HG02610 (cell line): ENCODE results near the gene NAA80.
"Not testable (repeated sequence)": the region's sequence is repeated elsewhere in the genome, so short reads cannot be mapped to it uniquely, and the experiment has no call there.

Source experiments
- ATAC-seq: cut with Tn5 transposase; IDR thresholded peaks from one replicate; pipeline ENCODE4 v1.9.1; 2021; ENCODE audit warnings: mild to moderate bottlenecking, moderate library complexity; ENCODE audit not compliant: unreplicated experiment

NAA80 gene

GRCh38 chr3:50316657-50317242 lies 17.5 kb upstream of the NAA80 start:
- no peak for ATAC-seq

- ATAC-seq = no peak
These were observed 15.6 kb upstream of the NAA80 start for GRCh38 chr3:50314816-50315215.

- no peak for ATAC-seq
These were observed 15.1 kb upstream of the NAA80 start for GRCh38 chr3:50314342-50314741.

DNA sequence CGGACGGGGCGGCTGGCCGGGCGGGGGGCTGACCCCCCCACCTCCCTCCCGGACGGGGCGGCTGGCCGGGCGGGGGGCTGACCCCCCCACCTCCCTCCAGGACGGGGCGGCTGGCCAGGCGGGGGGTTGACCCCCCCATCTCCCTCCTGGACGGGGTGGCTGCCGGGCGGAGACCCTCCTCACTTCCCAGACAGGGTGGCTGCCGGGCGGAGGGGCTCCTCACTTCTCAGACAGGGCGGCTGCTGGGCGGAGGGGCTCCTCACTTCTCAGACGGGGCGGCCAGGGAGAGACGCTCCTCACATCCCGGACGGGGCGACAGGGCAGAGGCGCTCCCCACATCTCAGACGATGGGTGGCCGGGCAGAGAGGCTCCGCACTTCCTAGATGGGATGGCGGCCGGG lies 12.8 kb upstream of the NAA80 start:
- not testable (repeated sequence) for ATAC-seq

DNA sequence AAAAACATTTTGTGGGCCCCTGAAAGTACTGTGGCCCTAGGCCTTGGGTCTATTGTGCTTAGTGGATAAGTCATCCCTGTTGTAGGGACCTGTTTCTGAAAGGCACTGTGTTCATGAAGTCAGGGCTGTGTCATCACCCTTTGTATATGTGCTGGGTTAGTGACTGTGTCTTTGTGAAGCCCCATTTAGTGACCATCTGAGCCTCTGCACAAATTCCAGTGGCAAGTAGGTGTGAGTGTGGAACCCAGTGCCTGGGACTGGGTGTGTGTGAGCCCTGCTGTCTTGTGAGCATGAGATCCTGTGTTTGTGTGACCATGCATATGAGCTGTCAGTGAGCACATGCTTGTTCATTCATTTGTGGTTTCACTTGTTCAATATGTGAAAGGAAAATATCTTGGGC lies 5.4 kb upstream of the NAA80 start:
- ATAC-seq = no peak

DNA sequence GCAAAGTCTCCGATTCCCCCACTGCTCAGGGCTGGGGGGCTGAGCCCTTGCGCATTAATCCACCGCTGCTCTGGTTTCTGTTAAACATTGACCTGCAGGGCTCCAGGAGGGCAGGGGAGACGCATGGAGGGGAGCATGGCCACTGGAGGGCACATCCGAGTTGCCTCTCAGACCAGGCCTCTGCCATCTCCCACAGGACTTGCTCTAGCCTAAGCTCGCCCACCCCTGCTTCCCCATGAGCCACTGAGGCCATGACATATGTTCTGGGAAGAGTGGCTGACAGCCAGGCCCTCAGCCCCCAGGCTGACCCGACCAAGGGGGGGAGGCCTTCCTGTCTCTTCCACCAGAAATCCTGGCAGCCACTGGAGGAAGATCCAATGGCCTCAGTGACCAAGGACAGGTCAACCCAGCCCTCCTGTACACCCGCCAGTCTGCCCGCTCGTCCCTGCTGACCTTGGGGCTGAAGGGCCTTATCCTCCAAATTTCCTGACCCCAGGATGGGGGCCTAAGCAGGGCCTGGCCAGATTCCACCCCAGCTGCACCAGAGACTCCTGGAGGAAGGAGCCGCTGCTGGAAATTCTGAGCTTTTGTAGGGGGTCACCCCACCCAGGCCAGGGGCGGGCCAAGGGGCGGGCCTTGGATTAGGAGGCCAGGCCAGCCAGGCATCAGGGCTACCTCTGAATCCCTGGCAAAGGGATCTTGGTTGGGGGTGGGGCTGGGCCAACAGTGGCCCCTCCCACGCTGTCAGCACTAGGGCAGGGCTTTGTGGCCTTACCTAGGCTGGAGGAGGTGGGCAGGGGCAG lies 4.0 kb upstream of the NAA80 start, which contains the start of gene HYAL1:
Gene HYAL1, minus strand, starts transcription at position 562 of the 803 bp plus-strand sequence. CDS start 618 bp downstream, outside the sequence.
- ATAC-seq = no peak

DNA sequence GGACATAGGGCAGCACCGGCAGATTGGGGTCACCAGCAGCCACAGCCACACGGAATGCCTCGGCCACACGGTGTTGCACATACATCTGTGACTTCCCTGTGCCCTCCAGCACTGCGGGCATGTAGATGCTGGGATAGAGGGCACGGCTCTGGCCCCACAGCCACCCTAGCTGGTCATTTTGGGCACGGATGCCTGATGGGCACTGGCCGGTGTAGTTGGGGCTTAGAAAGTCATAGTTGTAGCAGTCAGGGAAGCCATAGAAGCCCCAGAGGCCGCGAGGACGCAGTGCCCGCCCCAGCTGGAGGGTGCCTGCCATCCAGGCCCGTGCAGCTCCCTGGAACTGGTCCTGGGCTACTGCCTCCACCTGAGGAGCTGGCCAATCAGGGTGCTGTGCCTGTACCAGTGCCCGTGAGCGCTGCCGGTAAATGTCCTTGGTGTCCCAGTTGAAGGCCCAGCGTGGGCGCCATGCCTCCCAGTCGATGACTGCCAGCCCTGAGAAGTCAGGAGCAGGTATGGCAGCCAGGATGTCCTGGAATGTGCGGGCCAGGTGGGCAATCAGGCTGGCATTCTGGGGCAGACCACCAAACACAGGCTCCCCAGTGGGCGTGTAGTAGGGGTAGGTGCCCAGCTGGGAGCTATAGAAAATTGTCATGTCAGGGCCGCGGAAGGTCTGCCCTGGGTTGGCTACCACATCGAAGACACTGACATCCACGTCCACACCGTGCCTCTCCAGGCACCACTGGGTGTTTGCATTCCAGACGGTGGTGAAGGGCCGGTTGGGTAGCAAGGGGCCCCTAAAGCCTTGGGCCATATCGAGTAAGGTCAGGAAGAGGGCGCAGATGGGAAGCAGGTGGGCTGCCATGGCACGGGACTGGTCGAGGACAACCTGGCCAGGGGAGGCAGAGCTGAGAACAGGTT lies 3.1 kb upstream of the NAA80 start:
- no peak for ATAC-seq

- no peak for ATAC-seq
These were observed 1.6 kb upstream of the NAA80 start for GRCh38 chr3:50300681-50301254.

GRCh38 chr3:50299929-50300680 lies 900 bp upstream of the NAA80 start:
- no peak for ATAC-seq

DNA sequence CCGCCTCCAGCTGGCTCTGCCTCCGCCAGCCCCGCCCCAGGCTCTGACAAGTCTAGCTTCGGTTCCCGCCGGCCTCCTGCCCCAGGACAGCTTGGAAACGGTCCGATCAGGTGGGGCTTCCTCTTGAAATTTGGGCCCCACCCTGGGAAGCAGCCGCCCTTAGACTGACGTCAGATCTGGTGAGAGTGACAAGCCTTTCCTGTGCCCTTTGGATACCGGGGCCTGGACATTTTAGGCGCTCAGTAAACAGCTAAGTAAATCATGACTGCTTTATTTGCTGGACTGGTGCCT lies 378 bp upstream of the NAA80 start:
- no peak for ATAC-seq

- no peak for ATAC-seq
These were observed 1.1 kb downstream of the NAA80 start for GRCh38 chr3:50297896-50298725.

DNA sequence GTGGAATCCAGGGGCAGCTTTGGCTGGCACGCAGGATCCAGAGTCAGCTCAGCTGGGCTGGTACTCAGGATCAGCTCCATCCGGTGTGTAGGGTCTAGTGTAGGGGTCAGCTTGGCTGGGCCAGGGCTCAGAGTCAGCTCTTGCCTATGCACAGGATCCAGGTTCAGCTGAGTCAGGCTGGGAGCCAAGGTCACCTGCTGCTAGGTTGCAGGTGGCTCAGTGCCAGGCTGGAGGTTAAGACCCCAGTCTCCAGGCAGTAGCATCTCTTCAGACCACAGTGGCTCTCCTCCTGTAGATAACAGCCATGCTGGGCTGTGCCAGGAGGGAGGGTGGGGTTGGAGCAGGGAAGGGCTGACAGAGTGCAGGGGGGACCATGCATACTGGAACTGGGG lies 1.8 kb downstream of the NAA80 start:
- ATAC-seq = no peak

GRCh38 chr3:50296721-50297383 lies 2.4 kb downstream of the NAA80 start:
- no peak for ATAC-seq

DNA sequence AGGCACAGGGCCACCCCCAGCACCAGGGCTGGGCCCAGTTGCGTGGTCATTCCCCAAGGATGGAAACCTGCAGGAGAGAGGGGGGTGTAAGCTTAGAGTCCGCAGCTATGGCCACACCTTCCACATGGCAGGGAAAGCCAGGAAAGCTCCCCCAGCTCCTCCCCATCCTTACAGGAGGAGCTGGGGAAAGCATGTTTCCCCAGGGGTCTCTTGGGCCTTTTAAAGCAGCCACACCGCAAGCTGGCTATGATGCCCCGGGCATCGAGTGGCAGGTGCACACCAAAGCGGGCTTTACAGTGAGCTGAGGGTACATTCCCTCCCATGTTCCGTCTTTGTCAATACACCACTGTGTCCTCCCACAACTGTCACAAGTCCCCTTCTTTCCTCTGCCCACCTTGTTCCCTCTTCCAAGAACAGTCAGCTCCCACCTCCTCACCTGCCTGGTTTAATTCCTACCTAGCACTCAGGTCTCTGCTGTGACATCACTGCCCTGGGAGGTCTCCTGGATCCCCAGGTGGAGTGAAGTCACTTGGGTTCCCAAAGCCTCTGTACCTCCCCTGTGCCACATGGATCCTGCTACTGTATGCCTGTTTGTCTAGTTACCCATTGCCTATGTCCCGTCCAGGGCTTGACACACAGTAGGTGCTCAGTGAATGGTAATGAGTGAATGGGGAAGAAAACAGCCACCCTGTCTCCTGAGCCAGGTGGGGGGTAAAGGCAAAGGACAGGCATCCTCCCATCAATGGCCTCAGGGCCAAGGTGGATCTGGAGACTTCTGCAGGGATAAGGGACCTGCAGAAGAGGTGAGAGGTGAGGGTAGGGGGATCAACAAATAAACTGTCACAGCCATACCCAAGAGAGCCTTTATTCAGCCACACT lies 3.4 kb downstream of the NAA80 start:
- ATAC-seq = no peak

DNA sequence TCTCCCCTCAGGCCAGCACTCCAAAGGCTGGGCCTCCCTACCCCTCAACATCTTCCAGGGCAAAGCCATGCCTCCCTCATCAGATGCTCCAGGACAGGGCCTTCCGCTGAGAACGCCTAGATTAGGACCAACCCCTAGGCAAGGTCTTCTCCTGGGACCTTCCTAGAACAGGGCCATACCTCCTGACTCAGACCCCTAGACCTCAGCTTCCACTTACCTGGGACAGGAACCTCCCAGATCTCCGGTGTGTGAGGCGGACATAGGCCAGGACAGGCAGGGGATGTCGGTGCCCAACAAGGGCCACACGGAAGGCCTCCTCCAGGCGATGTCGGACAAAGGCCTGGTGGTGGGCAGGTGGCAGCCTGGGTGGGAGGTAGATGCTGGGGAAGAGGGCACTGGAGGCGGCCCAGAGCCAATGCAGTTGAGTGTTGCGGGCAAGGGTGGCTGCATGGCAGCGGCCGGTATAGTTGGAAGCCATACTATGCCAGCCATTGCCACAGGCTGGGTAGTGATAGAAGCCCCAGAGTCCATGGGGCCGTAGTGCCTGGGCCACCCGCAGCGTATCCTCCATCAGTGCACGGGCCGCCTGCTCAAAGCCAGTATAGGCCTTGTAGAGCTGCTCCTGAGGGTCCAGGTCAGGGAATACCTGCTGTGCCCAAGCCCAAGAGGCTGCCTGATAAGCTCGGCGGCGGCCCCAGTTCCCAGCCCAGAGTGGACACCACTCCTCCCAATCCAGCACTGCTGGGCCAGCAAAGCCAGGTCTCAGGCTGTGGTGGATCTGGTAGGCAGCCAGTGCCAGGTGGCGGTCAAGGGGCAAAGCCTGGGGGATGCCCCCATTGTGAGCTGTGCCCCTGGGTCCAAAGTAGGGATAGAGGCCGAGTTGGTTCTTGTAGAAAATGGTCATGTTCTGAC lies 4.5 kb downstream of the NAA80 start:
- ATAC-seq = no peak

DNA sequence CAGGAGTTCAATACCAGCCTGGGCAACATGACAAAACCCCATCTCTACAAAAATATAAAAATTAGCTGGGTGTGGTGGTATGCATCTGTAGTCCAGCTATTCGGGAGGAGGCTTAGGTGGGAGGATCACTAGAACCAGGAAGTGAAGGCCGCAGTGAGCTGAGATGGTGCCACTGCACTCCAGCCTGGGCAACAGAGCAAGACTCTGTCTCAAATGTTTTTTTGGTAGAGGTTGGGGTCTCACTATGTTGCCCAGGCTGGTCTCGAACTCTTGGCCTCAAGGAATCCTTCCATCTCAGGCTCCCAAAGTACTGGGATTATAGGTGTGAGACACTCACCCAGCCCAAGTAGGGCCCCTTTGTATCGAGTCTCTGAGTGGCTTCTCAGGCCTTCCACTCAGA lies 5.1 kb downstream of the NAA80 start:
- ATAC-seq = no peak

- no peak for ATAC-seq
These were observed 6.0 kb downstream of the NAA80 start for GRCh38 chr3:50293079-50293801.
